GM18505 (cell line): ENCODE measurements around the gene C10orf105.

Experiments used
- ATAC-seq: cut with Tn5 transposase; IDR thresholded peaks from one replicate; pipeline ENCODE4 v1.9.1; 2021; ENCODE audit not compliant: unreplicated experiment
- POLR2A ChIP-seq: IDR thresholded peaks from 4 replicates; pipeline ENCODE4 v1.6.1; 2011; ENCODE audit warnings: borderline replicate concordance; ENCODE audit not compliant: insufficient read depth, insufficient read length; ENCODE audit errors: extremely low read depth

The C10orf105 gene

DNA sequence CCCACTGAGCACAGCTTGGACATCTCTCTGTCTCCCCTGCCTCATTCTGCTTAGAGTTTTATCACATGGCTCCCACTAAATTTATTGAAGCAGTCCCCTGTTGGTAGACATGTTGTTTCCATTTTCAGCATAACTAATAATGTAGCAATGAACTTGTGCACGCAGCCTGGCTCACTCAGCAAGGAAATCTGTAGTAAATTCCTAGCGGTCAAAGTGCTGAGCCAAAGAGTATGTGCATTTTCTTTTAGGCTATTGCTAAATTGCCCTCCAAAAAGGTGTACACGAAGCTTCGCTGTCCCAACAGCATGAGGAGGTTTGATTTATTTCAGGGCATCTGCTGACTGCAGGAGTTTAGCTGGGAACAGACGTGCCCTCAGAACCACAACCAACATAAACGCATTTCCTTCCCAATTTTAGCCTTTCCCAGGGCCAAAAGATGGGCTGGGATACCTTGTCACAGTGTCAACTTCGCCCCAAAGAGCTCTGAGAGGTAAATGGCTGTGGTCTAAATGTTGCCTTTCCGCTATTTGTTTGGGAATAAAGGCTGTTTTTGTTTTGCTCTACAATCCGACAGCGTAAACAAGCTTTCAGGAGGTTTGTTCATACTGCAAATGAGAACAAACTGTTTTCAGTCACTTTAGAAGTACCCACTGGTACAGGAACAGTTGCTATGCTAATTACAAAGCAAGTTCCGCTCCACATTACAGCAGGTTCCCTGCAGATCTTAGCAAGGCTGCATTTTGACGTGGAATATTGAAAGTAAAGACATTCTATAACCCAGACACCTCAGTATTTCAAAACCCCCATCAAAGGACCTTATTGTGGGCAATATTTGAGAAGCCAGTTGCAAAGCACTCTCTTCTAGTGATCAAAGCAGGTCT is 37.0 kb upstream of the C10orf105 start:
- TF ChIP-seq POLR2A, result no peak
- ATAC-seq, result no peak

DNA sequence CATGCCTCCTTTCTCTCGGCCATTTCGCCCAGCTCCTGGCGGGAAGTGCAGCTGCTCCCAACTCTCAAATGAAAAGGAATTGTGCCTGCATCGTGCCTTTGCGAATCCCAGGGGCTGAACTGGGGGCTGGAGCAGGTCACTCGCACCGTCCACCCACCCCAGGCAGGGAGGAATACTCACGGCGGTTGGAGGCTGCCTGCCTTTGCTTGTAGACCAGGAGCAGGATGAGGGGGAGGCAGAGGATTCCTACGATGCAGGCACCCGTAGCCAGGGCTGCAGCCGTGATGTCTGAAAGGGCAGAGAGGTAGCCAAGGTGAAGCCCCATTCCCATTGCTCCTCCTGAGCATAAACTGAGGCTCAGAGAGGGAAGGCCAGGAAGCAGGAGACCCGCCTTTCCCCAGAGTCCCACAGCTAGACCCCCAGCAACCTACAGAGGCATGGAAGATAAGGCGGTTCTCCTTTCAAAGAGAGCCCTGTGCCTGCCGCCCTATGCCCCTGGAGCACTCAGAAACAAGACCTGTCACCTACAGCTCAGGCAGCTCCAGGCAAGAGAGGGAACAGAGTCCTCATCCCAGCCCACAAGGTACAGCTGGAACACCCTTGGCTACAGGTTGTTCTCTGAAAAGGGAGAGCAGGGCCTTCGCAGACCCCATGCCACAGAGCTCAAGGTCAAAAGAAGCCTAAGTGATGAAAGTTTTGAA is 35.8 kb upstream of the C10orf105 start:
- ATAC-seq, result no peak

DNA sequence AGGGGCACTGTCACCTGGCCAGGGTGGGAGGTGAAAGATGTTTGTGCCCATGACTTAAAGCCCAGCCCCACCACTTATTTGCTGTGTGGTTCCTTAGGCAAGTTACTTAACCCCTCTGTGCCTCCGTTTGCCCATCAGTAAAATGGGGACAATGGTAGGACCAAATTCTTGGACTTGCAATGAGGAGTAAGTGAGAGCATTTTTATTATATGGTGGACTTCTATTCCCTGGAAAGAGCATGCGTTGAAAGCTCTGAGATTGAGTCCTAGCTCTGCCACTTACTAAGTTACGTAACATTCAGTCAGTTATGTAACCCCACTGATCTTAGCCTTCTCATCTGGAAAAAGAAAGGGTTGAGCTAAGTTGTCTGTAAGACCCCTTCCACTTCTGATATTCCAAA is 35.0 kb upstream of the C10orf105 start:
- TF ChIP-seq POLR2A, result no peak
- no peak for ATAC-seq

More for the DNA sequence above, 35.8 kb upstream of the C10orf105 start:
- TF ChIP-seq POLR2A, result no peak

DNA sequence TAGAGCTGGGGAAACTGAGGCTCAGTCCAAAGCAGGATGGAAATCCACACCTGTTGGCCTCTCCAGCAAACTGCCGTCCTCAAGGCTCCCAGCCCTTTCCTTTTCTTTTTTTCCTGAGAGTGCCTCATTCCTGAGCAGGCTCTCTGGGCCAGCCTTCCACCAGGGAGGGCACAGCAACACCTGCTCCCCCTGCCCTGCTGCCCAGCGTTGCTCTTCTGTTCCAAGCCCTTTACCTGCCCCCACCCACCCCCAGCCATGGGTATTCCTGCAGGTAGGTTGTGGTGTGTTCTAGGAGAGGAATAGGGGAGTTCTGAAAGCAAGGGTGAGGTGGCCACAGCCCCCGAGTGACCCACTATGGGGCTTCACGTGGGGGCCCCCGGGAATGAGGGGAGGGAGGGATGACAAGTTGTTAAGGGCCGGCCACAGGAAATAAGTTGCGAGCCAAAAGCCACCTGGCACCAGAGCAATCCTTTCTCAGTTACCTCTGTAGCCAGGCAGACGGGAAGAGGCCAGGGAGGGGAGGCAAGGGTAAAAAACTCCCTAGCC is 34.5 kb upstream of the C10orf105 start:
- no peak for TF ChIP-seq POLR2A
- no peak for ATAC-seq

DNA sequence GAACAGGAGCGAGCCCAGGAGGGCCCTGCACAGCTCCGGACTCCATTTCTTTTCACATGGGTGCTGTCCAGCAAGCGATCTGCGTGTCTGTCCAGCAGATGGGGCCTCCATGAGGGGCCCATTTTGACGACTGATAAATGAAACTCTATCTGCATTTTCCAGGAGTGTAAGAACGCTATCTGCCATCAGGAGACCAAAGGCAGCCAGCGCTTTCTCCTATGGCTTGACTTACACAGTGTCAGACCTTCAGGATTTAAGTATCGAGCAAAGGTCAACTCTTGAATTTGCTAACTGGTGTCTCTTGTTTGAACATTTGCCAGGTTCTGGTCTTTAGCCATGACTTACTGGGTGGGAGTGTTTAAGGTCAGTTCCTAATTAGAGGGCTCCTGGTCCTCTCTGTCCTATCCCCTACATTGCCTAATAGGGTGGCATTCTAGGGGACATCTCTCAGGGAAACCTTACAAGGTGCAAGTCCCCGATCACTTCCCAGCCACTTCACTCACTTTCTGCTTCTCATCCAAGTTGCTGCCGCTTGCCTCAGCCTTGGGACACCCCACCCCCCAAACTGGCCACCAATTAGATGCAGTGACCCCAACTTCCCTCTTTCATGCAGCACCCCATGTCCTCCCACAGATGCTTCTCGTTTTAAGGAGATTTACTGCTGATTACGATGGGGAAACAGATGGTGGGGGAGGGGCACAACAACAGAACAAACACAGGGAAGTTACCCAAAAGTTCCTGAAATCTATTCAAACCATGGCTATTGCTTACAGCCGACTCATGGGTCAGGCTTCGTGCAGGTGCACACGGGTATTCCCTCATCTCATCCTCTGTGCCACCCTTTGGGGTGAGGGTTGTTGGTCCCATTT is 33.7 kb upstream of the C10orf105 start:
- no peak for ATAC-seq
- TF ChIP-seq POLR2A, result no peak

DNA sequence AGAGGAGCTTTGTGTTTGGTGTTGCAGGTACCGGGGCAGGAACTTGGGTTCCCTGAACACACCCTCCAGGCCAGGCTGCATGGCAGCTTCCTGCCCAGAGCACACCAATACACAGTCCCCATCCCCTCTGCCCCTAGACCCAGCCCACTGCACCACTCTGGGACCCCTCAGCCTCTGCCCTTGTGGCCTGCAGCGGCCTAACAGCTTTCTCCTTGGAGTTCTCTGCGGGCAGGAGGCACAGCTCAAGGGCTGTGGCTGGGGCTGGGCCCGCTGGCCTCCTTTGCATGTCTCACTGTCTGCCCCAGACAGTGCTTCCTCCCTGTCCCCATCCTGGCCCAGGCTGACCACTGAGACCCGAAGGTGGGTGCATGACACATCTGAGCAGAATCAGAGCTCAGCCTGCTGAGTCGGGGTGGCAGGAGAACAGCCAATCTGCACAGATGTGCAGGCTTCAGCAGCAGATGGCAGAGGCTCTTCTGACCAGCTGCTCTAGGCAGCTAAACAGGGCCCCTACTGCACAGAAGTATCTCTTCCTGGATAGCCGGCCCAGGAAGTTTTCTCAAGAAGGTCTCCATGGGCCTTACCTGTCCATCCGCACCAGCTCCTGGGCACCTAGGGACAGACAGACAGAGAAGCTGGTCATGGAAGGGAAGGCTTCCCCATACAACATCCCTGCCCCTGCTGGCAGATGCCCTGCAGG is 33.0 kb upstream of the C10orf105 start:
- no peak for TF ChIP-seq POLR2A
- ATAC-seq, result no peak

DNA sequence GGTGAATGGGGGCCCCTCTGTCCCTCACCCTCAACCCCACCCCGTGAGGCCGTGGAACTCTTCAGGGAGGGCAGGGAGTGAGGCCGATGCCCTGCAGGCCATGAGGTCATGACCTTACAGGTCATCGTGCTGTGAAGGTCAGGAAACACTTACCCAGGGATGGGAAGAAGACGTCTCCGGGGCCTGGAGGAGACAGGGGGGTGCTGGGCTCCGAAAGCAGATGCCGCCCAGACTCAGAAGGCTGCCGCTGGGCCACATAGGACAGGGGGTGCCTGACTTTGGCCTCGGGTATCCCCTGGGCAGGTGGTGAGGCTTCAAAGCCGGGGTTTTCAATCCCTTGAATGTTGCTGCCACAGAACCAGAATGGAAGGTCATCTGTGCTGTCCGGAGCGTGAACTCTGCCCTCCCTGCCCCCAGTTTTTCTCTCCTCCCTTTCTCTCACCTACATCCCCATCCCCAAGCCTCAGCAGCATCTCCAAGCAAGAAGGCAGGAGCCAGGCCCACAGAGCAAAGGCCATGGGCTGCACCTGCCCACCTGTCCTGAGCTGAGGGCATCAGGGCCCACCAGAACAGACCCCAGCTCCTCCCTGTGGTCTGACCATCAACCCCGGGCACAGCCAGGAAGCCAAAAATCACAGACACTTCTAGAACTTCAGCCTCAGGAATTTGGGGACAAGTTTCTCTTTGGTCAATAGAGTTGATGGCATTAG is 32.1 kb upstream of the C10orf105 start:
- ATAC-seq, result no peak
- TF ChIP-seq POLR2A, result no peak

DNA sequence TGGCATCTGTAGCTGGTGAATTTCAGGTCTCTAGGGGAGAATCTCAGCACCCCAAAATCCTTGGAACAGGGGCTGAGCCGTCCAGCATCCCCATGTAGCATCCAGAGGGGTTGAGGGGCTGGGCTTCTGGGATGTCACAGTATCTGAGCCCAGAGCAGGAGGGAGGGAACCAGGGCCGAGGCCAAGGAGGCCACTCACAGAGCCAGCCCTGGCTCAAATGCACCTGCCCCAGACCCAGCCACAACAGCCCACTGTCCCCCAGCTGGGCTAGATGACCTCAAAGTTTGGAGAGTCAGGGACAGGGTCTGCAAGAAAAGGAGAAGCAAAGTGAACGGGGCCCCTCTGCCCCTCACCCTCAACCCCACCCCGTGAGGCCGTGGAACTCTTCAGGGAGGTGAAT is 31.4 kb upstream of the C10orf105 start:
- no peak for ATAC-seq
- TF ChIP-seq POLR2A, result no peak

DNA sequence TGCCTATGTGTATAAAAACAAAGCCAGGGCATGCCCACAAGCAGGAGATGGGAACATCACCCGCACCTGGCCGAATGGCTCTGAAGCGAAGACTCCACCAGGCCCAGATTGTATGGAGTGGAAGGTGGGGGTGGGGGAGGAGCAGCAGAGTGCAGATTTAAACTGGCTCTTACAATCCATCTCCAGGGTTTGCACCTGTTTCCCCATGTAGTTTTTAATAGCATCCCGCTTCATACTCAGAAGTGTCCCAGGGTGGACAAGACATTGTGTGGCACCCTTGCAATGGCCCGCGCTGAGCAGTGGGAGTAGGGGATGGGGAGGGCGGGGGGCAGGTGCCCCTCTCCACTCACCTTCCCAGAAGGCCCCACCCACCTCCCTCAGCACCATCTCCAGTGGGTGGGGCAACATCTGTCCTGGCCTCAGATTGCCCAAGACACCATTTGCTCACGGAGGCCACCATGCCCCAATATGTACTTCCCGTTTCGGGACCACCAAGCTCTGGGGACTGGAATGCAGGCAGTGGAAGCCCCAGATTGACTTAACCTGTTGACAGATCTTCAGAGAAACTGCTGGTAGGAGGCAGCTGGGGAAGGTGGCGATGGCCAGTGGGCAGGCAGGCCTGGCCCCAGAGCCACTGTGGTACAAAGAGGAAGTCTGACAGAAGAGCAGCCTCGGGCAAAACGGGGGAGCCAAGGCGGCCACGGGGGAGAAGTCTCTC is 30.7 kb upstream of the C10orf105 start:
- no peak for TF ChIP-seq POLR2A
- ATAC-seq, result no peak

DNA sequence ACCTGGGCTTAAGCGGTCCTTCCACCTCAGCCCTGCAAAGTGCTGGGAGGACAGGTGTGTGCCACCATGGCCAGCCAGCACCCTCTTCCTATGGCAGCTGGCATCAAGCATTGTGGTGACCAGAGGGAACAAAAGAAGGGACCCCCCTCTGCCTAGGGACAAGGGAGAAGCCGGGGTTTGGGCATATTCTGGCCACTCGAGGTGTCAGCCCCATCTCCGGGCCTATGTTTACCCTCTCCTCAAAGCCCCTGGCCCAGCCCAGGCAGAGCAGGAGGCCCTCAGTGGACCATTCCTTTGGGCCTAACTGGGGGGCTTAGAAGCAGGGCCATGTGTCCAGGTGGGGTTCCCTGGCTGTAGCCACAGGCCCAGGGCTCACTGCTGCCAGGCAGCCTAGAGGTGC is 29.8 kb upstream of the C10orf105 start:
- ATAC-seq, result no peak
- TF ChIP-seq POLR2A, result no peak

DNA sequence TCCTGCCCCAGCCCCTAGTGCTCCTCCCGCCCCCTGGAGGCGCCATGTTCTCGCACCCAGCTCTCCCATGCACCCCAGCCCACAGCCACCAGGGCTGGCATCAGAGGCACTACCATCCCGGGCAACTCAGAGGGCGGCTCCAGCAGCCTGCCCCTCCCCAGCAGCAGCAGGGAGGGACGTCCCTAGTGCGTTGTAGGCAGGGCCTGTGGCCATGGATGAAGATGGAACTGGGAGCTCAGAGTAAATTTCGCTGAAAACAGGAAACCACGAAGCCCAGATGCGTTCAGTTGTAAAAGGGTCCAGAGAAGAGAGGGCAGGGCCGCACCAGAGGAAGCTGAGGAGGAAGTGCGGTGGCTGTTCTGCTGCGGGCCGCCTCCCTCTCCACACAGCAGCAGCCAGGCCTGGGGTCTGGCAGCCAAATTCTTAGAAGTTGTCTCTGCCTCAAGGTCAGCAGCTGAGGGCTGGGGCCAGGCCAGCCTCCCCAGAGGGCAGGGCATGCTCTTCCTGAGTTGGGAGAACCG is 29.2 kb upstream of the C10orf105 start:
- TF ChIP-seq POLR2A, result no peak
- ATAC-seq, result no peak
